IPS DF 6.9 (cell line): Measurements from ENCODE around the gene ATAD5.

Experiments
- DNase-seq: peaks from one replicate; pipeline ENCODE4 v3.0.0-alpha.2; 2013; ENCODE audit warnings: low read depth, low spot score
- H3K27ac ChIP-seq: one replicate; pipeline ENCODE4 v1.5.1; 2013; ENCODE audit warnings: low read length, control low read depth
- H3K27me3 ChIP-seq: 2 replicates; pipeline ENCODE4 v1.6.1; 2013; ENCODE audit warnings: mild to moderate bottlenecking, low read length; ENCODE audit not compliant: control insufficient read depth, insufficient read depth
- H3K36me3 ChIP-seq: 2 replicates; pipeline ENCODE4 v1.6.1; 2013; ENCODE audit warnings: low read length; ENCODE audit not compliant: control insufficient read depth, insufficient read depth
- H3K4me1 ChIP-seq: 2 replicates; pipeline ENCODE4 v1.6.1; 2013; ENCODE audit warnings: low read length; ENCODE audit not compliant: control insufficient read depth, insufficient read depth
- H3K4me3 ChIP-seq: 2 replicates; pipeline ENCODE4 v1.5.1; 2013; ENCODE audit warnings: mild to moderate bottlenecking, low read length
- H3K9me3 ChIP-seq: 2 replicates; pipeline ENCODE4 v1.6.1; 2013; ENCODE audit warnings: low read length, inconsistent platforms; ENCODE audit not compliant: control insufficient read depth, insufficient read depth
- WGBS: extraction: QIAGEN DNeasy Blood & Tissue Kit; methylation state at CpG from one replicate; pipeline ENCODE4 v1.1.7; 2013; ENCODE audit warnings: mixed read lengths, missing lambda C conversion rate; ENCODE audit not compliant: insufficient read length, insufficient coverage; 5-methylcytosine and 5-hydroxymethylcytosine counted together

ATAD5 gene

DNA sequence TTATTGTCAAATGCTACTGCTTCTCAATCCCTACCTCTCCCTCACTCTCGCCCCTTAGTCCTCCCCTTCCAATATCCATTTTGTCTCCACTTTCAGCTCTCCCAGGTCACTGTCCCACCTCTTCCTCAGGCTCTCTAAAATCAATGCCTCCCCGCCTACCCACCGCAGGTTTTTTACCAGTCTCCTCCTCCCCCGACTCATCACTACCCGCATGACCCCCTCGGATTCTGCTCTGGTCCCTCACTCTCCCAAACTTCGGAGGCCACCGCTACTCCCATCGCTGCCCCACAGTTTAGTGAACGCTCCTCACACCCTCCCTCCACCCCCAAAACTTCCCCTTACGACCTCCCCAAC is 7.8 kb upstream of the ATAD5 start:
- no peak for DNase-seq
- Histone ChIP-seq H3K9me3 (no peaks in the 10 kb centered on the region), H3K4me3 (peak overlapping the region; percentile 81; the same call in 1 of the 2 replicates), H3K27me3 (no peaks in the 10 kb centered on the region), H3K4me1 (no peaks in the 10 kb centered on the region), H3K27ac (no peak overlapping the region), H3K36me3 (no peaks in the 10 kb centered on the region)
- WGBS, result 100% methylated on average over 1 of the region's 11 CpGs

DNA sequence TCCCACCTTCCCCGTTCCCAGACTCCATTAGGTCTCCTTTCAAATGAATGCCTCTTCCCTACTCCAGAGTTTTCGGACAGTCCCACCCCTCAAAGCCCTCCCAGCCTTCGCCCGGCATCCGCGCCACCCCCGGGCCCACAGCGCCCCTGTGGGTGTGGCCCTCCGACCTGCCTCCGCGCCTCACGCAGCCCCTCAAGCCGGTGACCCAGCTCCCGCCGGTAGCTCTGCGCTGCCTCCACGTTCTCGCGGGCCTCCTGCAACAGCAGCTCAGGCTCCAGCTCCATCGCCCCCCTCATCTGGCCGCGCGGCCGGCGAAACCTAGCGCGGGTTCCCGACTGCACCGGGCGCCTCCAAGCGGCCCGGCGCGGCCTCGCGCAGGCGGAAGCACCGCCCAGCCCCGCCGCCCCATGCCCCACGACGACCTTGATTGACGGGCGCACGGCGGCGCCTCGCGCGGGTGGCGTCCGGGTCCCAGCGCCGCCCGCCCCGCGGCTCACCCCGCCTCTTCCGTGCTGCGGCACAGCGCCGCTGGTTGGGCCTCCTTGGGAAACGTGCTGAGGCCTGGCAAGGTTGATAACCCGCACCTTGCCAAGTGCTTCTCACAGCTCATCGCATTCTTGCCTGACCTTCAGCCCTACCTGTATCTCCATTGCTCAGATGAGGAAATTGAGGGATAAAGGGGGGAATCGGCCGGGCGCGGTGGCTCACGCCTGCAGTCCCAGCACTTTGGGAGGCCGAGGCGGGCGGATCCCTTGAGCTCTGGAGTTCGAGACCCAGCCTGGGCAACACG is 7.2 kb upstream of the ATAD5 start, which contains the start of gene CRLF3:
Gene CRLF3 (minus strand): TSS at position 337 of the 790 bp plus-strand sequence. CDS start 41 bp downstream, at position 296.
- Histone ChIP-seq H3K4me3 (peak within 1 kb of the TSS; percentile 81), H3K27me3 (no peaks in the 10 kb centered on the region), H3K9me3 (no peaks in the 10 kb centered on the region), H3K4me1 (no peaks in the 10 kb centered on the region), H3K36me3 (no peaks in the 10 kb centered on the region), H3K27ac (no peak within 1 kb of the TSS)
- 100% methylated on average over 1 of the region's 75 CpGs for WGBS
- peak; percentile 74 for DNase-seq

GRCh38 chr17:30827082-30827481 is 4.7 kb upstream of the ATAD5 start:
- whole genome bisulfite sequencing, result no CpG with 5 or more reads among the region's 6 CpGs

DNA sequence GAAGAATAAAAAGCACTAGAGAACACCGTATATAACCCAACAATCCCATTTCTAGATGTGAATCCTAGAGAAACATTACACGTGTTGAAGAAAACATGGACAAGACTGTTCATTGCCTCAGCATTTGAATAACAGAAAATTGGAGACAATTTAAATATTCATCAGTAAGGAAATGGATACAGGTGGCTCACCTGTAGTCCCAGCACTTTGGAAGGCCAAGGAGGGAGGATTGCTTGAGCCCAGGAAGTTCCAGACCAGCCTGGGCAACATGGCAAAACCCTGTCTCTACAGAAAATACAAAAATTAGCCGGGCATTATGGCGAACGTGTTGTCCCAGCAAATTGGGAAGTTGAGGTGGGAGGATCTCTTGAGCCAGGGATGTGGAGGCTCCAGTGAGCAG is 2.7 kb upstream of the ATAD5 start:
- H3K27ac ChIP-seq, result no peak overlapping the region
- H3K27me3 ChIP-seq, result no peaks in the 10 kb centered on the region
- no CpG with 5 or more reads among the region's 5 CpGs for WGBS
- no peaks in the 10 kb centered on the region for H3K9me3 ChIP-seq
- no peaks in the 10 kb centered on the region for H3K4me1 ChIP-seq
- no peak for DNase-seq
- no peaks in the 10 kb centered on the region for H3K36me3 ChIP-seq
- no peak overlapping the region for H3K4me3 ChIP-seq

More at GRCh38 chr17:30827082-30827481, 4.7 kb upstream of the ATAD5 start:
- H3K9me3 ChIP-seq, result no peaks in the 10 kb centered on the region
- DNase-seq, result no peak
- no peak overlapping the region for H3K4me3 ChIP-seq
- H3K27me3 ChIP-seq, result no peaks in the 10 kb centered on the region
- H3K36me3 ChIP-seq, result no peaks in the 10 kb centered on the region
- no peaks in the 10 kb centered on the region for H3K4me1 ChIP-seq
- H3K27ac ChIP-seq, result no peak overlapping the region

DNA sequence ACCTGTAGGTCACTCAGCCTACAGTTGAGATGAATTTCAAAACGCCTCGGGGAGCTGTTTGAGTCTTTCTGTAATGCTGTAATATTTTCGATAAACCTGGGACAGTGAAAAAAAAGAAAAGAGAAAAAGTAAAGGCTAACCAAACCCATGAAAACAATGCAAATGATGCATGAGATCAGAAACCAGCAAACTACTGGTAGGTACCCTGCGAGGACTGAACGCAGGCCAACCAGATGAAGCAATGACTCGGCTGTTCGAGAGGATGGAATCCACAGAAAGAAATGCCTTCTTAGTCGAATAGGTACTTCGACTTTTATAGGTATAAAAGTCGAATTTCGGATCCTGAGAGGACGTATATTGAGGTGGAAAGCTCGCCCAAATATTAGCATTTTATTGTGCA is 509 bp upstream of the ATAD5 start:
- WGBS, result no CpG with 5 or more reads among the region's 13 CpGs
- Histone ChIP-seq H3K36me3 (no peaks in the 10 kb centered on the region), H3K4me1 (no peaks in the 10 kb centered on the region), H3K9me3 (no peaks in the 10 kb centered on the region), H3K27me3 (no peaks in the 10 kb centered on the region), H3K4me3 (peak overlapping the region; percentile 93; the same call in 1 of the 2 replicates), H3K27ac (no peak overlapping the region)
- DNase-seq, result no peak

DNA sequence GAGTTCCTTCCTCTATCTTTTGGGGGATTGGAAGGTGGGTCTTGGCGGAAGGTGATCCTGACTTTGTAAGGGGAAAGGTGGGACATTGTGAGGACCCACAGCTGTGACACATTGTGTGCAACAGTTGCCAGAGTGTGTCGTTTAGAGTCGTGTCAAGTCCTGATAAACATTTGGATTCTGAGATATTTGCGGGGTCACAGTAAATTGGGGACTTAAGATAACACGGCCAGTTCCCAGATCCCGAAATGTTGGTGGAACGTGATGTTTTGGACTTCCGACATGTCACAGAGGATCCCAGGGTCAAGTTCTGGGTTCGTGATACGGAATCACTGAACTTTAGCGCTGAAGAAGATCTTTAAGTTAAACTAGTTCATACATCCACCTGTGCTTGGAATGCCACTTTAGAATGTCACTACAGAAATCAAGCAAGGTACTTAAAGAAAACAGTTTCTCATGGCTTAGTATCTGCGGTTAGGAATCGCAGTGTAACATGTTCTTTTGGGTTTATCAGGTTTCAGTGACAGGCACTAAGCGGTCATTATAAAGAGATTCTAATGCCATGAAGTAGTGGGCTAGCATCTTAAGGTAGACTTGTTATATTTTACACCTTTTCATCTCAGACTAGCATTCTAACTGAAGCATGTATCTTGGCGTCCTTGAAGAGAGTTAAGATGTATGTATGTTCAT is 815 bp downstream of the ATAD5 start:
- H3K4me1 ChIP-seq, result no peaks in the 10 kb centered on the region
- no peaks in the 10 kb centered on the region; the same call in 1 of the 2 replicates for H3K36me3 ChIP-seq
- H3K4me3 ChIP-seq, result peak overlapping the region; percentile 93
- no peaks in the 10 kb centered on the region for H3K27me3 ChIP-seq
- no peak for DNase-seq
- H3K9me3 ChIP-seq, result no peaks in the 10 kb centered on the region
- no peak overlapping the region for H3K27ac ChIP-seq
- WGBS, result no CpG with 5 or more reads among the region's 15 CpGs

DNA sequence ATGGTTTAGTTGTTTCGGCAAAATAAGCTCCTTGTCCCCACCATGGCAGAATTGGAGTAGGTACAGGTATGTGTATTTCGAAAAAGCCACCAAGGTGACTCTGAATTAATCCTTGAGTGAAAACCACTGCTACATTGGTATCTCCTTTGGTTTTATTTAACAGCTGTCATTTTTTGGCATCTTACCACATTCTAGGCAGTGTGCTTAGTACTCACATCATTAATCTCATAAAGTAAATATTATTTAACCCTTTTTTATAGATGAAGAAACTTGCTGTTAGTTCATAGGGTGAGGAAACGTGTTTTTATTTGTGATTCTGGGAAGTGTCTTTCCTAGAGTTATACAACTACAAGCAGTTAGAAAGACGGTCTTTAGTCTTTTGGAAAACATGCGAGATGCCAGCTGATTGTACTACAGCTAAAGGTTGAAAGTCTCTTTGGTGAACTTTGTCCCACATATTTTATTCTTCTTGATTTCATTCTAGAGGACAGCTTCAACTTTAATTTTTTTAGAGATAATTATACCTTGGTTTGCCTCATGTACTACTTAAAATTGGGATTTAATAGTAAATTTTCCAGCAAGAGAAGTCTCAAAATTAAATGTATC is 6.5 kb downstream of the ATAD5 start:
- H3K9me3 ChIP-seq, result no peaks in the 10 kb centered on the region; the same call in 1 of the 2 replicates
- no peak overlapping the region for H3K27ac ChIP-seq
- no peaks in the 10 kb centered on the region for H3K27me3 ChIP-seq
- no CpG with 5 or more reads among the region's 5 CpGs for WGBS
- peaks cover 4% of the 10 kb centered on the region; the same call in 1 of the 2 replicates for H3K36me3 ChIP-seq
- no peaks in the 10 kb centered on the region for H3K4me1 ChIP-seq
- no peak overlapping the region for H3K4me3 ChIP-seq
- no peak for DNase-seq

DNA sequence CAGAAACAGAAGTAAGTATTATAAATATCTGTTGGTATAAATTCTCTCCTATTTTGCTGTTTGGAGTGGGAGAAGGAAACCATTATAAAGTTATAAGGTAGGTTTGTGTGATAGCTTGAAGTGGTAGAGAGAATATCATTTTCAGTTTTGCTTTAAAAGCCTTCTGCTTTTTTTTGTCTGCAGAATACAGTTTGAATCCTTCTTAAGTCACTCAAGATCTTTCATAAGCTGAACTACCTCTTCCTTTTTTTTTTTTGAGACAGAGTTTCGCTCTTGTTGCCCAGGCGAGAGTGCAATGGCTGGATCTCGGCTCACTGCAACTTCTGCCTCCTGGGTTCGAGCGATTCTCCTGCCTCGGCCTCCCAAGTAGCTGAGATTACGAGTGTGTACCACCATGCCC is 9.0 kb downstream of the ATAD5 start:
- Histone ChIP-seq H3K36me3 (peaks cover 4% of the 10 kb centered on the region; the same call in 1 of the 2 replicates), H3K27ac (no peak overlapping the region), H3K4me3 (no peak overlapping the region), H3K4me1 (no peaks in the 10 kb centered on the region), H3K9me3 (no peaks in the 10 kb centered on the region; the same call in 1 of the 2 replicates), H3K27me3 (no peaks in the 10 kb centered on the region)
- no peak for DNase-seq
- no CpG with 5 or more reads among the region's 7 CpGs for WGBS

GRCh38 chr17:30848021-30848420 is 16.3 kb downstream of the ATAD5 start:
- Histone ChIP-seq H3K27ac (no peak overlapping the region), H3K4me1 (no peaks in the 10 kb centered on the region), H3K36me3 (no peaks in the 10 kb centered on the region; the same call in 1 of the 2 replicates), H3K27me3 (no peaks in the 10 kb centered on the region), H3K9me3 (no peaks in the 10 kb centered on the region), H3K4me3 (no peak overlapping the region)
- WGBS, result no CpG with 5 or more reads among the region's 6 CpGs
- DNase-seq, result no peak

DNA sequence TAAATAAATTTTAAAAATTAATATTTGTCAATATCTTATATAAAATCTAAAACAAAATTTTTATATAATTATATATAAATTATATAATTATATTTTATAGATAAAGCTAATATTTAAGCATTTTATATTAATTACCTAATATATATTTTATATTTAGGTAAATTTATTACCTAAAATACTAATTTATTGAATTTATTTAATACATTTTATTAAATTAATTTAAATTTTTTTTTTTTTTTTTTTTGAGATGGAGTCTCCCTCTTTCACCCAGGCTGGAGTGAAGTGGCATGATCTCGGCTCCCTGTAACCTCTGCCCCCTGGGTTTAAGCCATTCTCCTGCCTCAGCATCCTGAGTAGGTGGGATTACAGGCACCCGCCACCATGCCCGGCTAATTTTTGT is 22.4 kb downstream of the ATAD5 start:
- peaks cover 4% of the 10 kb centered on the region; the same call in 1 of the 2 replicates for H3K36me3 ChIP-seq
- WGBS, result no CpG with 5 or more reads among the region's 3 CpGs

More for the DNA sequence above, 22.4 kb downstream of the ATAD5 start:
- Histone ChIP-seq H3K4me3 (no peak overlapping the region), H3K9me3 (no peaks in the 10 kb centered on the region), H3K4me1 (no peaks in the 10 kb centered on the region), H3K27ac (no peak overlapping the region), H3K27me3 (no peaks in the 10 kb centered on the region)
- DNase-seq, result no peak
